B cell (primary cell): ENCODE data around the gene KCNT2. TPM values are rescaled to one million over a fixed set of nuclear protein-coding genes. Genes with fewer than 3 reads are reported as not detected.

ENCODE experiments used
- ATAC-seq: fragments of 200-7000 bp; cut with Tn5 transposase; one replicate; pipeline ENCODE4 v1.10.0; 2021; ENCODE audit warnings: low read depth, mild to moderate bottlenecking, moderate number of reproducible peaks, moderate library complexity
- CTCF ChIA-PET: fragments of 350-600 bp; sonication (Branson Sonifier 250); formaldehyde crosslinking; loops from one replicate; lab custom pipeline; 2021; ENCODE audit warnings: antibody characterized with exemption, inconsistent platforms; lab: Charles Lee
- POLR2A ChIA-PET: fragments of 350-600 bp; sonication (Branson Sonifier 250); formaldehyde crosslinking; loops from one replicate; lab custom pipeline; 2021; ENCODE audit warnings: antibody characterized with exemption; lab: Charles Lee
- DNase-seq: peaks from one replicate; pipeline ENCODE4 v3.0.0; 2013
- H2AFZ ChIP-seq: 2 replicates; pipeline ENCODE4 v1.6.1; 2012; ENCODE audit warnings: mild to moderate bottlenecking, low read depth, low read length; ENCODE audit not compliant: insufficient read depth, poor library complexity, severe bottlenecking
- H3K27ac ChIP-seq, 2 donors: 1 replicate in 1 of 2; 2 replicates in 1 of 2; pipeline ENCODE4 v1.5.1; 2012 to 2013; ENCODE audit warnings: low read length in 2 of 2, mild to moderate bottlenecking in 2 of 2, moderate library complexity in 1 of 2
- H3K27me3 ChIP-seq, 4 experiments: fragments of 200-600 bp in 1 of 4; sonication (generic) in 1 of 4; replicated peaks in 1 of 4; 1 replicate in 2 of 4; 2 replicates in 2 of 4; pipeline versions ENCODE4 v1.6.1 to v1.7.0; 2013 to 2016; ENCODE audit warnings: low read length in 3 of 4, mild to moderate bottlenecking in 2 of 4, mixed read lengths in 1 of 4, moderate library complexity in 1 of 4; ENCODE audit not compliant: insufficient read depth in 4 of 4, control insufficient read depth in 3 of 4; ENCODE audit errors: control extremely low read depth in 1 of 4
- H3K36me3 ChIP-seq, 2 experiments: replicated peaks in 1 of 2; 1 replicate in 1 of 2; 2 replicates in 1 of 2; pipeline versions ENCODE4 v1.6.1 to v1.7.1; 2013; ENCODE audit warnings: low read length in 1 of 2; ENCODE audit not compliant: insufficient read depth in 2 of 2, control insufficient read depth in 1 of 2; ENCODE audit errors: control extremely low read depth in 1 of 2, extremely low read depth in 1 of 2
- H3K4me1 ChIP-seq, 2 donors: fragments of 200-600 bp in 1 of 2; sonication (generic) in 1 of 2; 1 replicate in 1 of 2; 2 replicates in 1 of 2; pipeline versions ENCODE4 v1.5.1 to v1.6.1; 2013 to 2017; ENCODE audit warnings: low read length in 2 of 2; ENCODE audit not compliant: control insufficient read depth in 2 of 2, insufficient read depth in 2 of 2
- H3K4me2 ChIP-seq: replicated peaks from 2 replicates; pipeline ENCODE3; 2012; ENCODE audit warnings: mild to moderate bottlenecking, low read depth, low read length; ENCODE audit not compliant: poor library complexity, severe bottlenecking
- H3K4me3 ChIP-seq, 5 experiments: fragments of 200-600 bp in 1 of 5; sonication (generic) in 1 of 5; 1 replicate in 3 of 5; 2 replicates in 2 of 5; pipeline versions ENCODE4 v1.5.1 to v1.7.0; 2011 to 2016; ENCODE audit warnings: low read length in 4 of 5, mild to moderate bottlenecking in 4 of 5, low read depth in 2 of 5, control low read depth in 1 of 5, moderate library complexity in 1 of 5; ENCODE audit not compliant: insufficient read depth in 1 of 5; ENCODE audit errors: control extremely low read depth in 1 of 5, extremely low read depth in 1 of 5
- H3K79me2 ChIP-seq: fragments of 200-600 bp; sonication (generic); one replicate; pipeline ENCODE4 v1.6.0; 2016; ENCODE audit warnings: low read length; ENCODE audit not compliant: control insufficient read depth, insufficient read depth
- H3K9ac ChIP-seq: fragments of 200-600 bp; sonication (generic); 2 replicates; pipeline ENCODE4 v1.6.1; 2017; ENCODE audit warnings: mild to moderate bottlenecking, low read length, moderate library complexity
- H3K9me3 ChIP-seq, 3 donors: one replicate each; pipeline versions ENCODE4 v1.6.1 to v1.7.1; 2013; ENCODE audit warnings: low read length in 2 of 3; ENCODE audit not compliant: control insufficient read depth in 2 of 3, insufficient read depth in 1 of 3; ENCODE audit errors: control extremely low read depth in 1 of 3
- H4K20me1 ChIP-seq: 2 replicates; pipeline ENCODE4 v1.6.0; 2012; ENCODE audit warnings: mild to moderate bottlenecking, low read length; ENCODE audit not compliant: insufficient read depth, control insufficient read depth, poor library complexity, severe bottlenecking
- H3K27ac Mint-ChIP-seq: one replicate; pipeline ENCODE4 v1.8.0; 2021; ENCODE audit warnings: mixed read lengths
- H3K27me3 Mint-ChIP-seq: one replicate; pipeline ENCODE4 v1.8.0; 2021; ENCODE audit warnings: mixed read lengths
- H3K4me1 Mint-ChIP-seq: one replicate; pipeline ENCODE4 v1.8.0; 2021; ENCODE audit warnings: mixed read lengths
- H3K4me3 Mint-ChIP-seq: one replicate; pipeline ENCODE4 v1.8.0; 2021; ENCODE audit warnings: mixed read lengths
- H3K9me3 Mint-ChIP-seq: one replicate; pipeline ENCODE4 v1.8.0; 2022; ENCODE audit warnings: mixed read lengths; ENCODE audit not compliant: insufficient read depth
- CTCF ChIP-seq: fragments of 200-600 bp; IDR thresholded peaks from one replicate; pipeline ENCODE4 v1.8.0; 2022; ENCODE audit warnings: antibody characterized with exemption, mild to moderate bottlenecking
- EZH2 ChIP-seq: IDR thresholded peaks from 2 replicates; pipeline ENCODE4 v1.6.1; 2012; ENCODE audit warnings: borderline replicate concordance, low read depth, mild to moderate bottlenecking, moderate library complexity, low read length; ENCODE audit not compliant: insufficient read depth, poor library complexity, severe bottlenecking
- WGBS: methylation state at CpG from one replicate; pipeline ENCODE4 v1.1.5; 2013; ENCODE audit warnings: missing lambda C conversion rate; ENCODE audit not compliant: insufficient coverage; 5-methylcytosine and 5-hydroxymethylcytosine counted together
- intact Hi-C: fragments of 100-400 bp; cut with micrococcal nuclease; formaldehyde crosslinking; loops from one replicate; pipeline ENCODE4 v1.10.0; 2022
- polyA plus RNA-seq: library from polyadenylated mRNA; depleted of rRNA; stranded (reverse); fragments of >200 nt; gene quantifications from 2 replicates; pipeline ENCODE4 v1.2.3, GENCODE V29; 2012
- total RNA-seq, 2 donors: library from RNA; stranded (reverse); fragments of 120-200 nt in 1 of 2; gene quantifications; 1 replicate in 1 of 2; 2 replicates in 1 of 2; pipeline versions ENCODE4 v1.2.3 to v1.2.4, GENCODE V29; 2013 to 2022

Gene KCNT2
- total and polyA plus RNA-seq, 2 donors (not counting 1 experiment from before 2014, with no cell fraction given) = not detected

GRCh38 chr1:196425513-196425912 is 182.7 kb downstream of the KCNT2 start:
- 40% methylated on average over 1 of the region's 1 CpG for WGBS
- H3K4me1 Mint-ChIP-seq = no peaks in the 10 kb centered on the region
- Histone ChIP-seq H3K4me3 (no peak overlapping the region), H3K4me2 (no peak overlapping the region), H2AFZ (no peak overlapping the region), H3K79me2 (no peaks in the 10 kb centered on the region), H3K9ac (no peak overlapping the region), H3K27me3 (no peaks in the 10 kb centered on the region), H4K20me1 (no peaks in the 10 kb centered on the region), H3K4me1 (no peaks in the 10 kb centered on the region), H3K9me3 (no peaks in the 10 kb centered on the region), H3K27ac (no peak overlapping the region), H3K36me3 (no peaks in the 10 kb centered on the region)
- DNase-seq (no peak), ATAC-seq (no peak)
- POLR2A ChIA-PET = no interaction called here
- CTCF ChIA-PET = no interaction called here
- no peaks in the 10 kb centered on the region for H3K27me3 Mint-ChIP-seq
- no peak overlapping the region for H3K27ac Mint-ChIP-seq
- H3K9me3 Mint-ChIP-seq = no peaks in the 10 kb centered on the region
- intact Hi-C loops = no loop called here
- TF ChIP-seq CTCF (no peak), EZH2 (no peak)
- H3K4me3 Mint-ChIP-seq = no peak overlapping the region

- Histone ChIP-seq H3K27me3 (no peaks in the 10 kb centered on the region), H3K4me3 (no peak overlapping the region), H3K79me2 (no peaks in the 10 kb centered on the region), H3K9ac (no peak overlapping the region), H2AFZ (no peak overlapping the region), H3K9me3 (no peaks in the 10 kb centered on the region), H4K20me1 (no peaks in the 10 kb centered on the region), H3K4me1 (no peaks in the 10 kb centered on the region), H3K36me3 (no peaks in the 10 kb centered on the region), H3K4me2 (no peak overlapping the region), H3K27ac (no peak overlapping the region)
- no peaks in the 10 kb centered on the region for H3K9me3 Mint-ChIP-seq
- POLR2A ChIA-PET = no interaction called here
- no peak overlapping the region for H3K4me3 Mint-ChIP-seq
- TF ChIP-seq EZH2 = no peak
- no peak for TF ChIP-seq CTCF
- intact Hi-C loops = no loop called here
- ATAC-seq = no peak
- H3K4me1 Mint-ChIP-seq = no peaks in the 10 kb centered on the region
- H3K27me3 Mint-ChIP-seq = no peaks in the 10 kb centered on the region
- CTCF ChIA-PET = no interaction called here
- no peak for DNase-seq
- no peak overlapping the region for H3K27ac Mint-ChIP-seq
These were observed 184.6 kb downstream of the KCNT2 start for GRCh38 chr1:196423612-196424011.
